Measurements from ENCODE around the gene TSSC4. TPM values are rescaled to one million over a fixed set of nuclear protein-coding genes. Genes with fewer than 3 reads are reported as not detected.

Gene TSSC4
- total RNA-seq, 2 donors from 2014 or later: 35.6 to 59.0 TPM

DNA sequence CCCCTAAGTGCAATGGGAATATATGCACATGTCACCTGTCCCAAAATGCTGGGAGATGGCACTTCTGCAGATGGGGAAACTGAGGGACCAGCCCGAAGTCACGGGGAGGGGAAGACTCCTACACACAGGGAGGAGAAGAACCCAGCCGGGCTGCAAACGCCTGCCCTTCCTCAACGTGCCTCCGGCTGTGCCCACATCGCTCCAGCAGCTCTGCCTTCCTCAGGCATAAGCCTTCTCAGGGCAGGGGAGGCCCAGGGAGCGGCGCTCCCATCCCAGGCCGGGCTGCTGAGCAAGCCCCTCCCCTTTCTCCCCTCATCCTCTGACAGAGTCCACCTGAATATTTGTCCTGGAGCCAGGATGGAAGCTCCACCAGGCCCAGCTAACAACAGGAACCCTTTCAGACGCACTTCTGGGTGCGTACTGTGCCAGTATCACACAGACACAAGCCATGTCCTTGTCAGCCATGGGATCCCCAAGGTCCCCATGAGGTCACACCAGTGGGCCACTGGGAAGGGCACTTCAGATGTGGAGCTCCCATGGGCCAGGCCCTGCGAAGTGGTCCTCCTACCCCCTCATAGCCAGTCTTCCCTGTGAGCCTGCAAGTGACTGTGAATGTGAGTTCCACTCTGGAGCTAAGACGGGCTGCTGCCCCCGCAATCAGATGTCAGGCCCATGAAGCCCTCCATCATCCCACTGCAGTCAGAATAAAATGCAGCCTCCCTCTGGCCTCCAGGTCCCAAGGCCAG is 25.9 kb upstream of the TSSC4 start:
- TF ChIP-seq, protein P1, sequence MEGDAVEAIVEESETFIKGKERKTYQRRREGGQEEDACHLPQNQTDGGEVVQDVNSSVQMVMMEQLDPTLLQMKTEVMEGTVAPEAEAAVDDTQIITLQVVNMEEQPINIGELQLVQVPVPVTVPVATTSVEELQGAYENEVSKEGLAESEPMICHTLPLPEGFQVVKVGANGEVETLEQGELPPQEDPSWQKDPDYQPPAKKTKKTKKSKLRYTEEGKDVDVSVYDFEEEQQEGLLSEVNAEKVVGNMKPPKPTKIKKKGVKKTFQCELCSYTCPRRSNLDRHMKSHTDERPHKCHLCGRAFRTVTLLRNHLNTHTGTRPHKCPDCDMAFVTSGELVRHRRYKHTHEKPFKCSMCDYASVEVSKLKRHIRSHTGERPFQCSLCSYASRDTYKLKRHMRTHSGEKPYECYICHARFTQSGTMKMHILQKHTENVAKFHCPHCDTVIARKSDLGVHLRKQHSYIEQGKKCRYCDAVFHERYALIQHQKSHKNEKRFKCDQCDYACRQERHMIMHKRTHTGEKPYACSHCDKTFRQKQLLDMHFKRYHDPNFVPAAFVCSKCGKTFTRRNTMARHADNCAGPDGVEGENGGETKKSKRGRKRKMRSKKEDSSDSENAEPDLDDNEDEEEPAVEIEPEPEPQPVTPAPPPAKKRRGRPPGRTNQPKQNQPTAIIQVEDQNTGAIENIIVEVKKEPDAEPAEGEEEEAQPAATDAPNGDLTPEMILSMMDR (IDR thresholded peaks at IDR 0.05): no peak
- no peaks in the 10 kb centered on the region for H3K27me3 ChIP-seq
- intact Hi-C loops (cut with DNase I): no loop called here
- peaks cover 9% of the 10 kb centered on the region for H3K4me1 ChIP-seq
- no peaks in the 10 kb centered on the region for H3K36me3 ChIP-seq
- no peak for DNase-seq
- H3K4me3 ChIP-seq: no peak overlapping the region
- H3K27ac ChIP-seq: no peak overlapping the region
- no peak overlapping the region for H3K9ac ChIP-seq (ENCODE audit: low read depth in 2 of 2, low read length in 2 of 2)
- no peaks in the 10 kb centered on the region for H3K9me3 ChIP-seq

DNA sequence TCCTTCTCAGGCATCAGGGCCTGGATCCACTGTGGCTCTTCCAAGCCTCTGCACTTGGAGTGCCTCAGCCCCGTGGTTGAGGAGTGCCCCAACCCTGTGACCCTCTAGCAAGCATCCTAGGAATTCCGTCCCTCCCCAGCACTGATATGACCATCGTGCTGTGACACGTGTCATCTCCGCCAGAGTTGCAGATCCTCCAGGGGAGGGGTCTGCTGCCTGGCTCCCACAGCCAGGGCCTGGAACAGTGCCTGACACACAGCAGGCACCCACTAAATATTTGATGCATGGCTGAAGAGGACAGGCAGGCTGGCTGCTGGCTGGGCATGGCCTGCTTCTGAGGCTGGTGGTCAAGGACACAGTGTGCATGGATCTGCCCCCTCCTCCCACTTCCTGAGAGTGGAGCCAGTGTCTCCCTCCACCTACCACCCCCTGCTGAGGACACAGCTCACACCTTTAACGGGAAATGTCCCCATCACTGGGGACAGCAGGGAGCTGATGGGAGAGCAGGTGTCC is 25.2 kb upstream of the TSSC4 start:
- no peak for DNase-seq
- no peak overlapping the region for H3K27ac ChIP-seq
- TF ChIP-seq, protein P1 (IDR thresholded peaks at IDR 0.05): no peak
- no peaks in the 10 kb centered on the region for H3K9me3 ChIP-seq
- no peaks in the 10 kb centered on the region for H3K36me3 ChIP-seq
- H3K4me1 ChIP-seq: peaks cover 13% of the 10 kb centered on the region
- intact Hi-C loops (cut with DNase I): no loop called here
- no peak overlapping the region for H3K9ac ChIP-seq (ENCODE audit: low read depth in 2 of 2, low read length in 2 of 2)
- no peaks in the 10 kb centered on the region for H3K27me3 ChIP-seq
- H3K4me3 ChIP-seq: no peak overlapping the region

DNA sequence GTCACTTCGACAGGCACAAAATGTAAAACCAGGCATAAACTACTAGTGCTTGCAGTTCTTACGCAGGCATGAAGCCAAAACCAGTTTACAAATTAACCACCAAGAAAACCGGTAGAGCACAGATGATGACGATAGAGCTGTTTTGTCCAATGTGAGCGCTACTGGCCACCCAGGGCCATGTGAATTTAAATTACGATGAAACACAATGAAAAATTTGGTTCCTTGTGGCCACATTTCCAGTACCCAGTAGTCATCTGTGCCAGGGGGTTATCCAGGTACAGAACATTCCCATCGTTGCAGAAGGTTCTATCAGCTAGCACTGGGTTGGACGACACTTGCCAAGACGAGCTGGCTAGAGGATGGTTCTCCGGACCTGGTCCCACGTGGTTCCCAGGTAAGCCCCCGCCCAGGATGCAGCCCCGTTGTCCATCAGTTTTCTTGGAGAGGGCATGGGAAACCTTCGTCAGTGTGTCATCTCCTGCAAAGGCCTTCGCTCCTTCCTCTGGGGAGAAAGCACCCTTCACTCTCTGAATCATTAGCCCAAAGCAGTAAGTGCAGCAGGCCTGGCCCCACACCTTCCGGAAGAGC is 24.5 kb upstream of the TSSC4 start:
- Histone ChIP-seq H3K9me3 (no peaks in the 10 kb centered on the region), H3K4me3 (no peak overlapping the region), H3K27ac (no peak overlapping the region), H3K9ac (ENCODE audit: low read depth in 2 of 2, low read length in 2 of 2) (no peak overlapping the region), H3K27me3 (no peaks in the 10 kb centered on the region), H3K36me3 (no peaks in the 10 kb centered on the region), H3K4me1 (peaks cover 13% of the 10 kb centered on the region)
- intact Hi-C loops (cut with DNase I): no loop called here
- peak; percentile 67 for DNase-seq
- TF ChIP-seq, protein P1 (IDR thresholded peaks at IDR 0.05): no peak

DNA sequence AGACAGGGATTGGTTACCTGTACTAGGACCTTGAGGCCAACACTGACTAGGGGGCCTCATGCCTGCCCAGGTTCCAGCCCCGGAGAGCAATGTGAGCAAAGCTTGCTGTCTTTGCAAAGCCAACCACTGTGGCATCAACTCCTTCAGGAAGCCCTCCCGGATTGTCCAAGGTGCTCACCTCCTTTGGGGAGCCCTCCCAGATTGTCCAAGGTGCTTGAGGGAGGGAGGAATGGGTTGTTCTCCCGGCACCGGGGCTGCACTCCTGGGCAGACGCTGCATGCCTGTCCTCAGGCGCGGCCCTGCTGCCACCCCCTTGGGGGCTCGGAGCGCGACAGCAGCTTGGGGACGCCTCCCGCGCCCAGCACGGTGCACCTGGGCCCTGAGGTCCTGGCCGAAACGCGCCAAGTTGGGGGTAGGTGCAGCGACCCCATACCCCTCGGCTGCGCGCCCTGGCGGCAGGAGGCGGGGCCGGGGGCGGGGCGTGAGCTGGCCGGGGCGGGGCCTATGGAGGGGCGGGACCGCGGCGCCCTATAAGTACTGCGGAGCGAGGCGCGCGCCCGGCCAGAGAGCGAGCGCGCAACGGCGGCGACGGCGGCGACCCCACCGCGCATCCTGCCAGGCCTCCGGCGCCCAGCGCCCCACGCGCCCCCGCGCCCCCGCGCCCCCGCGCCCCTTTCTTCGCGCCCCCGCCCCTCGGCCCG is 23.6 kb upstream of the TSSC4 start, which contains the start of gene CD81:
CD81 (plus strand) TSS at position 560 of the 701 bp plus-strand sequence. CDS start 240 bp downstream, outside the sequence.
- Histone ChIP-seq H3K9me3 (no peaks in the 10 kb centered on the region), H3K27ac (peak within 1 kb of the TSS; percentile 86), H3K9ac (ENCODE audit: low read depth in 2 of 2, low read length in 2 of 2) (peak within 1 kb of the TSS; percentile 82 to 97), H3K27me3 (no peaks in the 10 kb centered on the region), H3K36me3 (no peaks in the 10 kb centered on the region), H3K4me3 (peak within 1 kb of the TSS; percentile 97), H3K4me1 (peaks cover 18% of the 10 kb centered on the region)
- intact Hi-C loops (cut with DNase I): no loop called here
- DNase-seq: peak; percentile 50
- TF ChIP-seq, protein P1 (IDR thresholded peaks at IDR 0.05): no peak
